ENCODE results near the gene C12orf56.
"Not testable (repeated sequence)": the region's sequence is repeated elsewhere in the genome, so short reads cannot be mapped to it uniquely, and the experiment has no call there.

The C12orf56 gene

DNA sequence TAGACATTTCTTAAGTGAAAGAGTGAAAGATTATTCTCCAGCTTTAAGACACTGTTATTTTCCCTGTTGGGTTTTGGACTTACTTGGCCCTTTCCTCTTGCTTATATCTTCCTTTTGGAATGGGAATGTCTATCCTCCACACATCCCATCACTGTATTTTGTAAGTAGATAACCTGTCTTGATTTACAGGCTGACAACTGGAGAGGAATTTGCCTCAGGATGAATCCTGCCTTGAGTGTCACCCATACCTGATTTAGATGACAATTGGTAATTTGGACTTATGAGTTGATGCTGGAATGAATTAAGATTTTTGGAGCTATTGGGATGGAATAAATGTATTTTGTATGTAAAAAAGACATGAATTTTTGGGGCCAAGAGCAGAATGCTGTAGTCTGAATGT, 94.3 kb downstream of the C12orf56 start:
- DNase-seq = no peak

DNA sequence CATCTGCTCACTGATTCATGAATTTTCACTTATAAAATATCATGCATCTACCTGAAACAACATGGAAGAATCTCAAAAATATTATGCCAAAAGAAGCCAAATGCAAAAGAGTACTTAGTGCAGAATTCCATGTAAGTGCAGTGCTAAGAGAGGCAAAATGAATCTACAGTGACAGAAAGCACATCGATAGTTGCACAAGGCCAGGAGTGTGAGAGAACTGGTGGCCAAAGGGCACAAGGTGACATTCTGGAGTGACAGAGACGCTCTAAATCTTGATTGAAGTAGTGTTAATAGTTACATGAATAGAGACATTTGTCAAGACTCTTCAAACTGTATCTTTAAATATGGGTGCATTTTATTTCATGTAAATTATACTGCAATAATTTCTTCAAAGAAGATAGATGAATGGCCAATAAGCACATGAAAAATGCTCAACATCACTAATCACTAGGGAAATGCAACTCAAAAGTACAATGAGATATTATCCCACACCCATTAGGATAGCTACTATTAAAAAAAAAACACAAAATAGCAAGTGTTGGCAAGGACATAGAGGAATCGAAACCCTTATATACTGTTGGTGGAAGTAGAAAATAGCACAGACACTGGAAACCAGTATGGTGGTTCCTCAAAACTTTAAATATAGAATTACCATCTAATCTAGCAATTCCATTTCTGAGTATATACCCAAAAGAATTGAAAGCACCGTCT, 96.7 kb downstream of the C12orf56 start:
- DNase-seq = no peak

DNA sequence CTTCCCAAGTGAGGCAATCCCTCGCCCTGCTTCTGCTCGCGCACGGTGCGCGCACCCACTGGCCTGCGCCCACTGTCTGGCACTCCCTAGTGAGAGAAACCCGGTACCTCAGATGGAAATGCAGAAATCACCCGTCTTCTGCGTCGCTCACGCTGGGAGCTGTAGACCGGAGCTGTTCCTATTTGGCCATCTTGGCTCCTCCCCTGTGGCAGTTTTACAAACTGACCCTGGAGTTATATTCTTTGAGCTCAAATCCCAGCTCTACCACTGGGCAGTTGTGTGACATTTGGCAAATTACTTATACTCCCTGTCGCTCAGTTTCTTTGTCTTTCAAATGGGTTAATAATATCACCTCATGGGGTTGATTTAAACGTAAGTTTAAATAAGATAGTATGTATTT, 97.4 kb downstream of the C12orf56 start:
- not testable (repeated sequence) for DNase-seq

DNA sequence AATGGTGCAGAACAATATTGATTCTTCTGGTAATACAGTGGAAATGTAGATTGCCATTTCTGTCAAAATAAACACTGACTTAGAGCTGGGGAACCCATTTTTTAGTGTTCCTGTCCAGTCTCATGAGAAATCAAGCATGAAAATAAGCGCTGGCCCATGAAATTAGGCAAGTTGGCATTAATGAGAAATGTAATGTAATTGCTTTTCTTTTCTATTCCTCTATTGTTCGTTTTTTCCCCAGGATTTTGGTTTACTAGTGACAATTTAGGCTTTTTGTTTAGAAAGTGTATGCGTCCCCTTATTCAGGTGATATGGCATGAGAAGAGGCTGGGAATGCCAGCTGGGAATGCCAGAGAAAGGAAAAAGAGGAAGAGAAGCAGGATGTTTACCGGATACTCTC, 104.0 kb downstream of the C12orf56 start:
- no peak for DNase-seq

GRCh38 chr12:64284256-64284655, 106.3 kb downstream of the C12orf56 start:
- DNase-seq = no peak

DNA sequence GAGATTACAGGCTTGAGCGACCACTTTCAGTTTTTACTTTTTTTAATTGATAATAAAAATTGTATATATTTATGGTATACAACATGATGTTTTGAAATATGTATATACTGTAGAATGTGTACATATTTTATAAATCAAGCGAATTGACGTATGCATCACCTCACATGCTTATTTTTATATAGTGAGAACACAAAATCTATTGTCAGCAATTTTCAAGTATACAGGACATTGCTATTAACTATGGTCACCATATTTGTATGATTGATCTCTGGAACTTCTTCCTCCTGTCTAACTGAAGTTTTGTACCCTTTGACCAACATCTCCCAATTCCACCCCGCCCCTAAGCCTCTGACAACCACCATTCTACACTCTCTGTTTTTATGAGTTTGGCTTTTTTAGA, 112.1 kb downstream of the C12orf56 start:
- DNase-seq = no peak

DNA sequence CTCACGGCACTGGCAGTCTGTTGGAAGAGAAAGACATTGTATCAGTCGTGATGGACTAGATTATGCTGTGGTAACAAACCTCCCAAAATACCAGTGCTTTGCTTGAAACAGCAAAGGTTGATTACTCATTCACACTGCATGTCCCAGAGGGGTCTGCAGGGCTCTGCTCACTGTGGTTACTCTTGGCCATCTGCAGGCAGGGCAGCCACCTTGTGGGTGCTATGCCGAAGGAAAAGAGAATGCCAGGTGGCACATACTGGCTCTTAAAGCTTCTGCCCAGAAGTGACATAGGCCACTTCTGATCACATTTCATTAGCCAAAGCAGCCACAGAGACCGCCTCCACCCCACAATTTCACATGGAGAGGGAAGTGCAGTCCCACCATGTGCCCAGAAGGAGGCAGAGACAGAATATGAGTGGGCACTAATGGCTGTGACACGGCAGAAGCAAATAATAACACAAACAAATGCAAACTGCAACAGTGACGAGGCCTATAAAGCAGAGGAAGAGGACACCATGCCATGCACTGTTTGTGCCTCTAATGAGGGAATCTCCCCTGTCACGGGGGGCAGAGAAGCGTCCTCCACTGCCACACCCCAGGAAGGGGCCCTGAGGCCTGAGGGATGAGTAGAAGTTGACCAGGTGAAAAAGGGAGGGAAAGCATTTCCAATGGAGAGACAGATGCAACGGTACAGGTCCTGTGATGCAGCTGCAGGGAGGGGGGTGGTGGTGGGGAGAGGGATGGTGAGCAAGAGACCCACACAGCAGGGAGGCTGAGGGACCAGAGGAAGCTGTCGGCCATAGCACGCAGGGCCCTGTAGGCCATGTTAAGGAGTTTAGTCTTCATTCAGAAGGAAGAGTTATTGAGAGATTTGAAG, 116.8 kb downstream of the C12orf56 start:
- no peak for DNase-seq

- no peak for DNase-seq
Observed at GRCh38 chr12:64270411-64270810, 120.1 kb downstream of the C12orf56 start.

GRCh38 chr12:64269161-64269560, 121.4 kb downstream of the C12orf56 start:
- no peak for DNase-seq

DNA sequence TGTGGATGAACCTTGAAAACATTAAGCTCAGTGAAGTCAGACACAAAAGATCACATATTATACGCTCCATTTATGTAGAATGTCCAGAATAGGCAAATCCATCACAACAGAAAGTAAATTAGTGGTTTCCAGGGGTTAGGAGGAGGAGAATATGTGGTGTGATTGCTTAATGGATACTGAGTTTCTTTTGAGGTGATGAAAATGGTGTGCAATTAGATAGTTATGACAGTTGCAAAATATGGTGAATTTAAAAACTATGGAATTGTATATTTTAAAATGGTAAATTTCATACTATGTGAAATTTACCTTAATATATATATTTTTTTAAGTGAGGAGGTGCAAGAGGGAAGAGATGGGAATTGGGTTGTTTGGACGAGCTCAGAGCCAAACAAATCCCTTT, 122.1 kb downstream of the C12orf56 start:
- no peak for DNase-seq

- no peak for DNase-seq
Observed at GRCh38 chr12:64265839-64266238, 124.7 kb downstream of the C12orf56 start.

DNA sequence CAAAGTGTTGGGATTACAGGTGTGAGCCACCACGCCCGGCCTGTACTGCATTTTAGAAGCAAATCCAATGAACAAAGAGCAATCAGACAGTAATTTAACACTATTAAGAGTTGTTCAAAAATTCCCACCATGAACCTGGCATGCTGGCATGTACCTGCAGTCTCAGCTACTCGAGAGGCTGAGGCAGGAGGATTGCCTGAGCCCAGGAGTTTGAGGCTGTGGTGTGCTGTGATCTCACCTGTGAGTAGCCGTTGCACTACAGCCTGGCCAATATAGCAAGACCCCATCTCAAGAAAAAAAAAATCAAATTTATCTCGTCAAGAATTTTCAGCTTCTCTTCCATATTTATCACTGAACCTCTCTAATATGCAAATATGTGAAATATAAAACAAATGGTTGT, 128.7 kb downstream of the C12orf56 start:
- no peak for DNase-seq

DNA sequence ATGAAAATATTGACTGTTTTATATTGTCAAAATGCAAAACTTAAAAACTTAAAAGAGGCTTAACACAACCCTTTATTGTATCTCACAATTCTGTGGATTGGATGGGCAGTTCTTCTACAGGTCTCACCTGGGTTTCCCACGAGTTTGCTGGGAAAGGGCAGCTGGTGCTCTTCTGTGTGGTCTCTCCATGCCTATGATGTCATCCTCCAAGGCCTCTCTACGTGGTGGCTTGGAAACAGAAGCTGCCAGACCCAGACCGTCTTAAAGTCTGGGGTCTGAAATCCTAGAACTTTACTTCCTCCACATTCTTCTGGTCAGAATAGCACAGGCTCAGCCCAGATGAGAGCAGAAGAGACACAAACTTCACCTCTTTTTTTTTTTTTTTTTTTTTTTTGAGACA, 132.0 kb downstream of the C12orf56 start:
- DNase-seq = no peak

DNA sequence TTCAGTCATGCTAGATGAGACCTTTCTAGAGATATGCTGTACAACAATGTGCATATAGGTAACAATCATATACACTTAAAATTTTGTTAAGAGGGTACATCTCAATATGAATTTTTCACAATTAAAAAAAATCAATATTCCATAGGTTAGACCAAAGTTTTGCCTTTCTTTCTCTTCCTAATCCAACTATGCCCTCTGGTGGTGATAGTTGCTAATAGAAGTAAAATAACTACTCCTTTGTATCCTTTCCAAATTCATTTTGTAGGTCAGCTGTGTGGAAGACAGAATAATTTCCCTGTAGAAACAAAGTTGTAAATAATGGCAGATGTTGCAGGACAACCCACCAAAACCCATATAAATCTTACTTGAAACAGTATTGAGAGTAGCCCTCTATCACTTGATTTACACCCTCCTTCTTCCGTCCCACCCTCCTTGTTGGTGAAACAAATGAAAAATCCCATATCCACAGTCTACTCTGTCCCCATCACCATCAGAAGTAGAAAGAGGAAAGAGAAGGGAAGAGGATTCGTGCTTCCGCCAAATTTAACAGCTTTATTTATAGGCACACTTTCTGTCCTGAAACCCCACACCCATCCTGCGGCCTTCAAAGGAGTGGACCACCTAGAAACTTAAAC, 134.3 kb downstream of the C12orf56 start:
- no peak for DNase-seq

DNA sequence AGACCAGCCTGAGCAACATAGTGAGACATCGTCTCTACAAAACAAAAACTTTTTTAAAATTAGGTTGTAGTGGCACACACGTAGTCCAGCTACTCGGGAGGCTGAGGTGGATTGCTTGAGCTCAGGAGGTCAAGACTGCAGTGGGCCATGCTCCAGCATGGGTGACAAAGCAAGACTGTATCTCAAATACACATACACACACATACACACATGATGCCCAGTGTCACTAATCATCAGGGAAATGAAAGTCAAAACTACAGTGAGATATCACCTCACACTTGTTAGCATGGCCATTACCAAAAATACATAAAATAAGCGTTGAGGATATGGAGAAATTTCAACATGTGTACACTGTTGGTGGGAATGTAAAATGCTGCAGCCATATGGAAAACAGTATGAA, 135.3 kb downstream of the C12orf56 start:
- DNase-seq = no peak

GRCh38 chr12:64253356-64253755, 137.2 kb downstream of the C12orf56 start:
- DNase-seq = no peak

DNA sequence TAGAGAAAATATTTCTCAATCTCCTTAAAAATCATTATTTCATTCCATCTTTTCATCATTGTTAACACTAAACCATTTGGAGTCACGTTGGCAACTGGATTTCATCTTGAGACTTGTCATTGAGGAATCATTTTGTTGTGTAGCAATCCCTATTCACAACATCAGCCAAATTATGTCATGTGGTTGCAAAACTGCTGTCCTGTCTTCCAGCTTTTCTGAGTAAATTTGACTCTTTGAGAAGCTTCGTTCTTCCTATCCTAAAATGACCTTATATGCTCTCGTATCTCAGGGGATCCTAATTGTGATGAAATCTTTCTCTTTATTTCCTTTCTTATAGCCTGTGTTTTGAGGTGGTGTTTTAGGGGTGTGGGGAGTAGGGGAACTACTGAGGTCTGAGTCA, 137.9 kb downstream of the C12orf56 start:
- no peak for DNase-seq

DNA sequence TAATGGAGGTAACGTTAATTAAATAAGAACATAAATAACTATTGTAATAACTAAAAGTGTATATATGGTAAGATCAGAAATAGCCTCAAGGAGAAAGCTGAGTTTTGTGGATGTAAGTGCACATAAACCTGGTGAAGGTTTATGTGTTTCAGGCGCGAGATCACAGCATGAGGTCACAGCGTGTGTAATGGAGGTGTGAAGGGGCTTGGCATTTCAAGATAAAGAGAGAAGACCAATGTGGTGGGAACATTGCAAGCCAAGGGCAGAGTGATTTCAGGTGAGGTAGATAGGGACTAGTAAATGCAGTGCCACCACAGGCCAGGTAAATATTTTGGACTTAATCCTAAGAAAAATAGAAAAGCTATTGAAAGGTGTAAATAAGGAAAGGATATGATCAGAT, 146.7 kb downstream of the C12orf56 start:
- no peak for DNase-seq

- DNase-seq = no peak
Observed at GRCh38 chr12:64240781-64241180, 149.8 kb downstream of the C12orf56 start.

GRCh38 chr12:64237382-64237781, 153.2 kb downstream of the C12orf56 start:
- DNase-seq = no peak

DNA sequence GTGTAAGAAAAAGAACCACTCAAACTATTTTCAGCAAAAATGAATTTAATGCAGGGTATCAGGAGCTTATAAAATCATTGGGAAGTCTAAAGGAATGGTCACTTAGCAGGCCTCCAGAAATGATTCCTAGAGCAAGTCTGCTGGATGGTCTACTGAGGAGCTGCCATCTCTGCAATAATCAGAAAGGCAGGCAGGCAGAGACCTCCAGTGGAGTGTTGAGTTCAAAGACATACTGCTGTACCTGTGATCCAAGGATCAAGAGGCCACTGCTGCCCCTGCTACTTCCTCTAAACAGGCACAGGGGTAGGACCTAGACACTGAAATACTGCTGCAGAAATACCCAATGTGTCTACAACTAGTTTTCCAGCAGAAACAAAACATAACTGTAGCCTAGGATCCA, 154.0 kb downstream of the C12orf56 start:
- no peak for DNase-seq

DNA sequence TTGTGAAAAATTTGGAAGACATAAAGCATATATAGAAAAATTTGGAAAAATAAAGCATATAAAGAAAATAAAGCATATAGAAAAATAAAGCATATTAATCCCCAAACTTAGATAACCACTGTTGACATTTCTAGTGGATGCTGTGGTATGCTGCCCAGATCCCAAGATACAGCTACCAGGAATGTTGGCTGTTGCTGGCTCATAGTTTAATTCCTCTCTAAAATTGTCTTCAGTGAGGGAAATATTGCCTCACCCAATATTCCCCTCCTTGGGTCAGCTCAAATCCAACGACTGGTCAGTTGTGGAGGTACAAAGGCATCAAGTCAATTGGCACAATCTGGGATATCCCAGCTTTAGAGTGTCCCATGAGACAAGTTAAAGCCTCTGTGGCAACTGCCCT, 158.4 kb downstream of the C12orf56 start:
- DNase-seq = no peak

- DNase-seq = no peak
Observed at GRCh38 chr12:64229796-64230195, 160.8 kb downstream of the C12orf56 start.

DNA sequence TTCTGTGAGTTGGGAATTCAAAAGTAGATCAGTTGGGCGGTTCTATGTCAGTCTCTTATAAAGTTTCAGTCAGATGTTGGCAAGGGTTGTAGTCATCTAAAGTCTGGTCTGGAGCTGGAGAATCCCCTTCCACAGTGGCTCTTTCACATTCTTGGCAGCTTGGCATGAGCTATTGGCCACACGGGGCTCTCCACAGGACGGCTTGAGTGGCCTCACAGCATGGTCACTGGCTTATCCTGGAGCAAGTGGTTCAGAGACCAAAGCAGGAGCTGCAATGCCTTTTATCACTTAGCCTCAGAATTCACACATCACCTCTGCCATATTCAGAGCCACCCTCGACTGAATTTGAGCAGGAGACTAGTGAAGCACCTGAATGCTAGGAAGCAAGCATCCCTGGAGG, 161.3 kb downstream of the C12orf56 start:
- no peak for DNase-seq

Measured in right forelimb (tissue), 1 donor.